ENCODE data around the gene FZD1. TPM values are rescaled to one million over a fixed set of nuclear protein-coding genes. Genes with fewer than 3 reads are reported as not detected.

FZD1 gene
- total RNA-seq, 1 donor from 2014 or later = 5.4 TPM

DNA sequence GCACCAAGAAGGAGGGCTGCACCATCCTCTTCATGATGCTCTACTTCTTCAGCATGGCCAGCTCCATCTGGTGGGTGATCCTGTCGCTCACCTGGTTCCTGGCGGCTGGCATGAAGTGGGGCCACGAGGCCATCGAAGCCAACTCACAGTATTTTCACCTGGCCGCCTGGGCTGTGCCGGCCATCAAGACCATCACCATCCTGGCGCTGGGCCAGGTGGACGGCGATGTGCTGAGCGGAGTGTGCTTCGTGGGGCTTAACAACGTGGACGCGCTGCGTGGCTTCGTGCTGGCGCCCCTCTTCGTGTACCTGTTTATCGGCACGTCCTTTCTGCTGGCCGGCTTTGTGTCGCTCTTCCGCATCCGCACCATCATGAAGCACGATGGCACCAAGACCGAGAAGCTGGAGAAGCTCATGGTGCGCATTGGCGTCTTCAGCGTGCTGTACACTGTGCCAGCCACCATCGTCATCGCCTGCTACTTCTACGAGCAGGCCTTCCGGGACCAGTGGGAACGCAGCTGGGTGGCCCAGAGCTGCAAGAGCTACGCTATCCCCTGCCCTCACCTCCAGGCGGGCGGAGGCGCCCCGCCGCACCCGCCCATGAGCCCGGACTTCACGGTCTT, 1.9 kb downstream of the FZD1 start:
- H3K4me3 ChIP-seq (ENCODE audit: insufficient read depth, low read depth, low read length) = peak overlapping the region; percentile 85
- peak overlapping the region; percentile 34 for H3K27ac Mint-ChIP-seq (ENCODE audit: unreplicated experiment)
- FAIRE-seq (no peak), DNase-seq (ENCODE audit: low read depth) (peak; percentile 20)
- no peaks in the 10 kb centered on the region for H3K9me3 ChIP-seq (ENCODE audit: insufficient read depth, low read depth, low read length)
- H3K79me2 ChIP-seq (ENCODE audit: insufficient read depth, low read length) = peaks cover 26% of the 10 kb centered on the region
- peak overlapping the region; percentile 91 for H3K4me2 ChIP-seq (ENCODE audit: low read length)
- peak overlapping the region; percentile 77 for H3K9ac ChIP-seq (ENCODE audit: low read length)
- peak overlapping the region; percentile 90 for H3K4me3 Mint-ChIP-seq (ENCODE audit: unreplicated experiment)
- TF ChIP-seq EZH2 (IDR thresholded peaks at IDR 0.05; ENCODE audit: insufficient read depth, low read length) = no peak
- TF ChIP-seq, protein P1, sequence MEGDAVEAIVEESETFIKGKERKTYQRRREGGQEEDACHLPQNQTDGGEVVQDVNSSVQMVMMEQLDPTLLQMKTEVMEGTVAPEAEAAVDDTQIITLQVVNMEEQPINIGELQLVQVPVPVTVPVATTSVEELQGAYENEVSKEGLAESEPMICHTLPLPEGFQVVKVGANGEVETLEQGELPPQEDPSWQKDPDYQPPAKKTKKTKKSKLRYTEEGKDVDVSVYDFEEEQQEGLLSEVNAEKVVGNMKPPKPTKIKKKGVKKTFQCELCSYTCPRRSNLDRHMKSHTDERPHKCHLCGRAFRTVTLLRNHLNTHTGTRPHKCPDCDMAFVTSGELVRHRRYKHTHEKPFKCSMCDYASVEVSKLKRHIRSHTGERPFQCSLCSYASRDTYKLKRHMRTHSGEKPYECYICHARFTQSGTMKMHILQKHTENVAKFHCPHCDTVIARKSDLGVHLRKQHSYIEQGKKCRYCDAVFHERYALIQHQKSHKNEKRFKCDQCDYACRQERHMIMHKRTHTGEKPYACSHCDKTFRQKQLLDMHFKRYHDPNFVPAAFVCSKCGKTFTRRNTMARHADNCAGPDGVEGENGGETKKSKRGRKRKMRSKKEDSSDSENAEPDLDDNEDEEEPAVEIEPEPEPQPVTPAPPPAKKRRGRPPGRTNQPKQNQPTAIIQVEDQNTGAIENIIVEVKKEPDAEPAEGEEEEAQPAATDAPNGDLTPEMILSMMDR (IDR thresholded peaks at IDR 0.05; ENCODE audit: insufficient read depth, low read depth, low read length) = no peak
- peaks cover 16% of the 10 kb centered on the region for H4K20me1 ChIP-seq (ENCODE audit: insufficient read depth, low read length)
- H3K36me3 ChIP-seq (ENCODE audit: insufficient read depth, low read length) = no peaks in the 10 kb centered on the region
- no peaks in the 10 kb centered on the region for H3K27me3 ChIP-seq (ENCODE audit: insufficient read depth, low read length)
- H3K4me1 ChIP-seq (ENCODE audit: insufficient read depth, low read length) = peaks cover 24% of the 10 kb centered on the region
- peaks cover 20% of the 10 kb centered on the region for H3K27me3 Mint-ChIP-seq (ENCODE audit: low read depth, unreplicated experiment)
- no peak overlapping the region for H3K27ac ChIP-seq (ENCODE audit: low read depth, low read length)
- H3K9me3 Mint-ChIP-seq (ENCODE audit: unreplicated experiment) = peaks cover 5% of the 10 kb centered on the region
- peak overlapping the region; percentile 90 for H2AFZ ChIP-seq (ENCODE audit: low read depth, low read length)
- H3K36me3 Mint-ChIP-seq (ENCODE audit: low read depth, unreplicated experiment) = peaks cover 2% of the 10 kb centered on the region
- no peaks in the 10 kb centered on the region for H3K4me1 Mint-ChIP-seq (ENCODE audit: low read depth, unreplicated experiment)

DNA sequence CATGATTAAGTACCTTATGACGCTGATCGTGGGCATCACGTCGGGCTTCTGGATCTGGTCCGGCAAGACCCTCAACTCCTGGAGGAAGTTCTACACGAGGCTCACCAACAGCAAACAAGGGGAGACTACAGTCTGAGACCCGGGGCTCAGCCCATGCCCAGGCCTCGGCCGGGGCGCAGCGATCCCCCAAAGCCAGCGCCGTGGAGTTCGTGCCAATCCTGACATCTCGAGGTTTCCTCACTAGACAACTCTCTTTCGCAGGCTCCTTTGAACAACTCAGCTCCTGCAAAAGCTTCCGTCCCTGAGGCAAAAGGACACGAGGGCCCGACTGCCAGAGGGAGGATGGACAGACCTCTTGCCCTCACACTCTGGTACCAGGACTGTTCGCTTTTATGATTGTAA, 2.5 kb downstream of the FZD1 start:
- H3K36me3 ChIP-seq (ENCODE audit: insufficient read depth, low read length) = no peaks in the 10 kb centered on the region
- H3K4me2 ChIP-seq (ENCODE audit: low read length) = peak overlapping the region; percentile 91
- no peaks in the 10 kb centered on the region for H3K9me3 ChIP-seq (ENCODE audit: insufficient read depth, low read depth, low read length)
- no peak for TF ChIP-seq EZH2 (IDR thresholded peaks at IDR 0.05; ENCODE audit: insufficient read depth, low read length)
- TF ChIP-seq, protein P1 (IDR thresholded peaks at IDR 0.05; ENCODE audit: insufficient read depth, low read depth, low read length) = no peak
- peaks cover 24% of the 10 kb centered on the region for H3K4me1 ChIP-seq (ENCODE audit: insufficient read depth, low read length)
- peaks cover 5% of the 10 kb centered on the region for H3K9me3 Mint-ChIP-seq (ENCODE audit: unreplicated experiment)
- peaks cover 16% of the 10 kb centered on the region for H4K20me1 ChIP-seq (ENCODE audit: insufficient read depth, low read length)
- H3K27ac ChIP-seq (ENCODE audit: low read depth, low read length) = no peak overlapping the region
- H3K27ac Mint-ChIP-seq (ENCODE audit: unreplicated experiment) = no peak overlapping the region
- H3K27me3 ChIP-seq (ENCODE audit: insufficient read depth, low read length) = no peaks in the 10 kb centered on the region
- peak overlapping the region; percentile 77 for H3K9ac ChIP-seq (ENCODE audit: low read length)
- H2AFZ ChIP-seq (ENCODE audit: low read depth, low read length) = peak overlapping the region; percentile 90
- H3K79me2 ChIP-seq (ENCODE audit: insufficient read depth, low read length) = peaks cover 26% of the 10 kb centered on the region
- H3K27me3 Mint-ChIP-seq (ENCODE audit: low read depth, unreplicated experiment) = peaks cover 18% of the 10 kb centered on the region
- FAIRE-seq (no peak), DNase-seq (ENCODE audit: low read depth) (no peak)
- peak overlapping the region; percentile 90 for H3K4me3 Mint-ChIP-seq (ENCODE audit: unreplicated experiment)
- peaks cover 2% of the 10 kb centered on the region for H3K36me3 Mint-ChIP-seq (ENCODE audit: low read depth, unreplicated experiment)
- H3K4me1 Mint-ChIP-seq (ENCODE audit: low read depth, unreplicated experiment) = no peaks in the 10 kb centered on the region
- peak overlapping the region; percentile 85 for H3K4me3 ChIP-seq (ENCODE audit: insufficient read depth, low read depth, low read length)

Data from astrocyte (in vitro differentiated cells and primary cell).